HCT116 (cell line): Measurements from ENCODE around the gene STK16. TPM values are rescaled to one million over a fixed set of nuclear protein-coding genes. Genes with fewer than 3 reads are reported as not detected.

Experiments
- ATAC-seq: fragments of 200-7000 bp; cut with Tn5 transposase; 2 replicates; pipeline ENCODE4 v1.9.1; 2020; ENCODE audit warnings: mild to moderate bottlenecking, moderate library complexity
- BruUV-seq: library from RNA; stranded (reverse); fragments of 400-500 nt; replicated peaks from 2 replicates; lab custom pipeline; 2021; lab: Mats Ljungman, UMichigan
- CTCF ChIA-PET: fragments of 300-600 bp; sonication (Branson Sonifier 250); formaldehyde crosslinking; loops from one replicate; lab custom pipeline; 2021; ENCODE audit warnings: antibody characterized with exemption; lab: Charles Lee
- POLR2A ChIA-PET: fragments of 300-600, 350-600 bp; sonication (Branson Sonifier 250); formaldehyde crosslinking; loops from one replicate; lab custom pipeline; 2021; ENCODE audit warnings: antibody characterized with exemption; lab: Charles Lee
- RAD21 ChIA-PET, 2 experiments: fragments of 300-600 bp; sonication (Branson Sonifier 250); formaldehyde crosslinking; loops; one replicate each; lab custom pipeline; 2023; ENCODE audit warnings: low total read pairs in 2 of 2; ENCODE audit not compliant: uncharacterized antibody in 2 of 2, unreplicated experiment in 2 of 2, low non-redundant PET in 1 of 2; lab: Charles Lee
- DNase-seq: peaks from one replicate; pipeline ENCODE4 v3.0.0-alpha.2; 2010; ENCODE audit warnings: low read depth, low spot score
- H2AFZ ChIP-seq: fragments of 200-600 bp; shearing (Covaris generic), sonication (generic); 2 replicates; pipeline ENCODE4 v1.6.1; 2017; ENCODE audit warnings: low read depth, mixed run types, mixed read lengths, antibody characterized with exemption, low read length; ENCODE audit not compliant: poor library complexity, severe bottlenecking
- H3K27ac ChIP-seq: 2 replicates; pipeline ENCODE4 v1.5.1; 2012; ENCODE audit warnings: low read depth, low read length
- H3K27me3 ChIP-seq: fragments of 200-600 bp; sonication (generic); 2 replicates; pipeline ENCODE4 v1.6.1; 2016; ENCODE audit warnings: mixed run types, low read length, mixed read lengths; ENCODE audit not compliant: insufficient read depth
- H3K36me3 ChIP-seq, 2 experiments: fragments of 200-500 bp in 1 of 2; fragments of 200-600 bp in 1 of 2; sonication (Bioruptor generic) in 1 of 2; sonication (generic) in 1 of 2; 2 replicates each; pipeline versions ENCODE4 v1.5.1 to v1.6.1; 2014 to 2016; ENCODE audit warnings: low read length in 2 of 2, inconsistent platforms in 1 of 2, mixed read lengths in 1 of 2, mixed run types in 1 of 2; ENCODE audit not compliant: insufficient read depth in 2 of 2, control insufficient read depth in 1 of 2
- H3K4me1 ChIP-seq, 2 experiments: fragments of 200-600 bp in 1 of 2; sonication (generic) in 1 of 2; 2 replicates each; pipeline versions ENCODE4 v1.5.1 to v1.6.1; 2012 to 2017; ENCODE audit warnings: low read length in 2 of 2, inconsistent platforms in 1 of 2, mild to moderate bottlenecking in 1 of 2, mixed read lengths in 1 of 2, mixed run types in 1 of 2, moderate library complexity in 1 of 2; ENCODE audit not compliant: insufficient read depth in 2 of 2, control insufficient read depth in 1 of 2
- H3K4me2 ChIP-seq: fragments of 200-600 bp; sonication (generic); 2 replicates; pipeline ENCODE4 v1.6.1; 2017; ENCODE audit warnings: mixed run types, low read length, mixed read lengths
- H3K4me3 ChIP-seq, 2 experiments: fragments of 200-600 bp in 1 of 2; sonication (generic) in 1 of 2; replicated peaks in 1 of 2; 2 replicates each; pipeline ENCODE4 v1.5.1; 2011 to 2016; ENCODE audit warnings: low read length in 2 of 2, control low read depth in 1 of 2, low read depth in 1 of 2, mild to moderate bottlenecking in 1 of 2, mixed read lengths in 1 of 2, mixed run types in 1 of 2
- H3K79me2 ChIP-seq: fragments of 200-600 bp; sonication (generic); 2 replicates; pipeline ENCODE4 v1.6.1; 2017; ENCODE audit warnings: mild to moderate bottlenecking, mixed run types, low read length, moderate library complexity, mixed read lengths; ENCODE audit not compliant: insufficient read depth
- H3K9ac ChIP-seq: fragments of 200-600 bp; sonication (generic); 2 replicates; pipeline ENCODE4 v1.6.1; 2016; ENCODE audit warnings: low read length, mixed read lengths
- H3K9me2 ChIP-seq: fragments of 200-600 bp; sonication (generic), shearing (Covaris generic); 2 replicates; pipeline ENCODE4 v1.6.1; 2017; ENCODE audit warnings: mixed run types, mild to moderate bottlenecking, moderate library complexity; ENCODE audit not compliant: insufficient read depth
- H3K9me3 ChIP-seq, 2 experiments: fragments of 200-500 bp in 1 of 2; fragments of 200-600 bp in 1 of 2; sonication (Bioruptor generic) in 1 of 2; sonication (generic) in 1 of 2; 2 replicates each; pipeline ENCODE4 v1.6.1; 2014 to 2017; ENCODE audit warnings: low read length in 2 of 2, mixed read lengths in 2 of 2, inconsistent platforms in 1 of 2, low read depth in 1 of 2, mild to moderate bottlenecking in 1 of 2, mixed run types in 1 of 2, moderate library complexity in 1 of 2; ENCODE audit not compliant: control insufficient read depth in 1 of 2, insufficient read depth in 1 of 2
- H4K20me1 ChIP-seq: fragments of 200-600 bp; sonication (generic), shearing (Covaris generic); 2 replicates; pipeline ENCODE4 v1.6.1; 2017; ENCODE audit warnings: mixed run types, mild to moderate bottlenecking, moderate library complexity; ENCODE audit not compliant: insufficient read depth
- CTCF ChIP-seq, 3 experiments: fragments of 200-600 bp in 1 of 3; sonication (generic) in 1 of 3; IDR thresholded peaks in 2 of 3; conservative IDR thresholded peaks in 1 of 3; 2 replicates each; pipeline ENCODE4 v1.5.1; 2012 to 2017; ENCODE audit warnings: low read depth in 2 of 3, low read length in 2 of 3, antibody characterized with exemption in 1 of 3, borderline replicate concordance in 1 of 3, control low read depth in 1 of 3, mild to moderate bottlenecking in 1 of 3, mixed read lengths in 1 of 3, mixed run types in 1 of 3, moderate library complexity in 1 of 3; ENCODE audit not compliant: insufficient read depth in 1 of 3
- EGR1 ChIP-seq: IDR thresholded peaks from 2 replicates; pipeline ENCODE4 v1.6.1; 2012; ENCODE audit warnings: low read depth
- EZH2phosphoT487 ChIP-seq: fragments of 200-600 bp; IDR thresholded peaks from 2 replicates; pipeline ENCODE4 v1.6.1; 2018; ENCODE audit warnings: antibody characterized with exemption, borderline replicate concordance
- JUND ChIP-seq: IDR thresholded peaks from 2 replicates; pipeline ENCODE4 v1.6.1; 2012
- POLR2A ChIP-seq: IDR thresholded peaks from 2 replicates; pipeline ENCODE4 v1.7.0; 2011; ENCODE audit warnings: borderline replicate concordance; ENCODE audit not compliant: insufficient read depth, insufficient read length; ENCODE audit errors: extremely low read depth
- POLR2AphosphoS5 ChIP-seq: IDR thresholded peaks from 2 replicates; pipeline ENCODE4 v1.6.1; 2011; ENCODE audit warnings: mild to moderate bottlenecking, low read depth, low read length, moderate library complexity
- SIN3A ChIP-seq: IDR thresholded peaks from 2 replicates; pipeline ENCODE4 v1.6.1; 2012; ENCODE audit warnings: low read depth
- SP1 ChIP-seq: IDR thresholded peaks from 2 replicates; pipeline ENCODE4 v1.6.1; 2012; ENCODE audit warnings: low read depth
- ZBTB33 ChIP-seq: IDR thresholded peaks from 2 replicates; pipeline ENCODE4 v1.6.1; 2011; ENCODE audit warnings: mild to moderate bottlenecking, low read length, moderate library complexity; ENCODE audit not compliant: insufficient replicate concordance; ENCODE audit errors: extremely low read depth
- intact Hi-C: fragments of 100-400 bp; cut with micrococcal nuclease; formaldehyde crosslinking; loops from 2 replicates; pipeline ENCODE4 v1.10.0; 2022
- total RNA-seq: library from RNA; stranded (reverse); gene quantifications from one replicate; pipeline ENCODE4 v1.2.1, GENCODE V29; 2021; ENCODE audit not compliant: unreplicated experiment
- TF ChIP-seq, protein P1 (sequence below): IDR thresholded peaks from 2 replicates; pipeline ENCODE4 v1.6.1; 2012
- TF ChIP-seq, protein P2 (sequence below): IDR thresholded peaks from 2 replicates; pipeline ENCODE4 v1.6.1; 2012

STK16 gene
- total RNA-seq, 1 experiment from 2014 or later: 31.4 TPM

DNA sequence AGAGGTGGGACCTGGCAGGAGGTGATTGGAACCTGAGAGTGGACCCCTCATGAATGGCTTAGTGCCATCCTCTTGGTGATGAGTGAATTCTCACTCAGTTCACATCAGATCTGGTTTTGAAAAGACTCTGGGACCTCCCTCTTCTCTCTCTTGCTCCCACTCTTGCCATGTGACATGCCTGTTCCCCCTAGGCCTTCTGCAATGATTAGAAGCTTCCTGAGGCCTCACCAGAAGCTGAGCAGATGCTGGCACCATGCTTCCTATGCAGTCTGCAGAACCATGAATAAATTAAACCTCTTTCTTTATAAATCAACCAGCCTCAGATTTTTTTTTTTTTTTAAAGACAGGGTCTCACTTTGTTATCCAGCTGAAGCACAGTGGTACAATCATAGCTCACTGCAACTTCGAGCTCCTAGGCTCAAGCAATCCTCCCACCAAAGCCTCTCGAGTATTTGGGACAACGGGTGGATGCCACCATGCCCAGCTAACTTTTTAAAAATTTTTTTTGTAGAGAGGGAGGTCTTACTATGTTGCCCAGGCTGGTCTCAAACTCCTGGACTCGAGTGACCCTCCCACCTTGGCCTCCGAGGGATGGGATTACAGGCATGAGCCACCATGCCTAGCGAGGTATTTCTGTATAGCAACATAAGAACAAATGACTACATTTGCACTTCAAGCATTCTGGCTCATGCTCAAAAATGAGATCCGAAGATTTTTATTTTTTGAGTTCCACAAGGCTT is 40.7 kb upstream of the STK16 start:
- Histone ChIP-seq H3K27ac (no peak overlapping the region), H4K20me1 (no peaks in the 10 kb centered on the region), H2AFZ (no peak overlapping the region), H3K79me2 (no peaks in the 10 kb centered on the region), H3K9ac (no peak overlapping the region), H3K27me3 (no peaks in the 10 kb centered on the region), H3K9me2 (no peaks in the 10 kb centered on the region), H3K36me3 (peaks cover 7 to 11% of the 10 kb centered on the region in 2 experiments; a peak in 3 of 4 replicates), H3K4me2 (no peak overlapping the region), H3K4me1 (peaks cover 11 to 17% of the 10 kb centered on the region in 2 experiments), H3K9me3 (peaks cover 0 to 9% of the 10 kb centered on the region in 2 experiments; a peak in 2 of 4 replicates), H3K4me3 (no peak overlapping the region)
- CTCF ChIA-PET: no interaction called here
- RAD21 ChIA-PET: no interaction called here
- POLR2A ChIA-PET: no interaction called here
- no TSS peak for BruUV-seq
- TF ChIP-seq JUND (no peak), POLR2A (no peak), ZBTB33 (no peak), SIN3A (no peak)
- TF ChIP-seq, protein P1, sequence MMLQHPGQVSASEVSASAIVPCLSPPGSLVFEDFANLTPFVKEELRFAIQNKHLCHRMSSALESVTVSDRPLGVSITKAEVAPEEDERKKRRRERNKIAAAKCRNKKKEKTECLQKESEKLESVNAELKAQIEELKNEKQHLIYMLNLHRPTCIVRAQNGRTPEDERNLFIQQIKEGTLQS: no peak
- intact Hi-C loops: no loop called here
- ATAC-seq (no peak), DNase-seq (no peak)

- H3K27ac ChIP-seq: no peak overlapping the region
- ChIA-PET CTCF (no interaction called here), RAD21 (no interaction called here), POLR2A (no interaction called here)
- BruUV-seq: no TSS peak
- no peaks in the 10 kb centered on the region for H3K27me3 ChIP-seq
- TF ChIP-seq EGR1 (no peak), CTCF (IDR thresholded peaks at IDR 0.05 in 2 of 3, conservative IDR thresholded peaks at IDR 0.05 in 1 of 3; ENCODE audit: borderline replicate concordance in 1 of 3, insufficient read depth in 1 of 3, low read depth in 2 of 3, low read length in 2 of 3) (no peak), EZH2phosphoT487 (no peak), SP1 (no peak), POLR2AphosphoS5 (no peak), ZBTB33 (no peak)
- TF ChIP-seq, protein P2, sequence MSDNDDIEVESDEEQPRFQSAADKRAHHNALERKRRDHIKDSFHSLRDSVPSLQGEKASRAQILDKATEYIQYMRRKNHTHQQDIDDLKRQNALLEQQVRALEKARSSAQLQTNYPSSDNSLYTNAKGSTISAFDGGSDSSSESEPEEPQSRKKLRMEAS: no peak
- ATAC-seq (no peak), DNase-seq (no peak)
- H3K4me3 ChIP-seq: no peak overlapping the region
- peaks cover 10 to 13% of the 10 kb centered on the region in 2 experiments; a peak in 3 of 4 replicates for H3K36me3 ChIP-seq
- H2AFZ ChIP-seq: no peak overlapping the region
- intact Hi-C loops: no loop called here
- H3K9ac ChIP-seq: no peak overlapping the region
- no peaks in the 10 kb centered on the region for H4K20me1 ChIP-seq
- no peaks in the 10 kb centered on the region for H3K9me2 ChIP-seq
- H3K4me2 ChIP-seq: no peak overlapping the region
- peaks cover 11 to 17% of the 10 kb centered on the region in 2 experiments for H3K4me1 ChIP-seq
- H3K9me3 ChIP-seq: peaks cover 0 to 9% of the 10 kb centered on the region in 2 experiments; a peak in 2 of 4 replicates
- no peaks in the 10 kb centered on the region for H3K79me2 ChIP-seq
Measured at GRCh38 chr2:219205165-219205538, 40.1 kb upstream of the STK16 start.
